NCI-H1417 (cell line): ENCODE measurements around the gene SIGLEC14.

Experiments used
- DNase-seq, 3 experiments: peaks; one replicate each; lab custom pipeline; 2025; lab: John Stamatoyannopoulos, UW

Gene SIGLEC14

DNA sequence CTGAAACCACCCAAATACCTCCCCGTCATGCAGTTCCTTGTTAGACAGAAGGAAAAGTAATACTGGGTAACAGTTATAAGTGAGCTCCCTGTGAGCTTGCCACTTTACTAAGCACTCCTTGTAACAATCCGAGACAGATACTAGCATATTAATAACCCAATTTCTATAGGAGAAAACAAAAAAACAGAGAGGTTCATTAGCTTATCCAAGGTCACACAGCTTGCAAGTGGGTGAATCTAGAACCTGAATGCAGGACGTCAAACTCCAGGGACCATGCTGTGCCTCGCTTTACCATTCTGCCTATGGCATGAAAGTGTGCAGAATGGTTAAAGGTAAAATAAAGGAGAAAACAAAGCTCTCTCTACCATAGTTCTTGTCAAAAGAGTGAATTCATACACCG lies 31.8 kb downstream of the SIGLEC14 start:
- no peak for DNase-seq

DNA sequence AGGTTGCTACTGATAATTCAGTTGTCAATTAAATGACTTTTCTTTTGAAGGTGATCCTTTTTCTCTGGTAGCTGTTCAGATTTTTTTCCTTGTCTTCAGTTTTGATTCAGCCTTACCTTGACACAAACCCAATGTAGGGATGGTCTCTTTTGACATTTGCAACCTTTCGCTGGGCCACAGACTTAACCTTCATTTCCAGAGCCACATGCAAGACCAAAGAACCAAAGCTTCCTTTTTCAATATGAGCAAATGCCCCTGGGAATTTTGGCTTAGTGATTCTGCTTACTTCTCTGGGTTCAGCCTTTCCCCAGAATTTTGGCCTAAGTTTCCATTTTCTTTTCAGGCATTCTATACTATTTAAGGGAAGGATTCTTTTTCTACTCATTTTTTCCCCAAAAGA lies 36.0 kb downstream of the SIGLEC14 start:
- DNase-seq = no peak

DNA sequence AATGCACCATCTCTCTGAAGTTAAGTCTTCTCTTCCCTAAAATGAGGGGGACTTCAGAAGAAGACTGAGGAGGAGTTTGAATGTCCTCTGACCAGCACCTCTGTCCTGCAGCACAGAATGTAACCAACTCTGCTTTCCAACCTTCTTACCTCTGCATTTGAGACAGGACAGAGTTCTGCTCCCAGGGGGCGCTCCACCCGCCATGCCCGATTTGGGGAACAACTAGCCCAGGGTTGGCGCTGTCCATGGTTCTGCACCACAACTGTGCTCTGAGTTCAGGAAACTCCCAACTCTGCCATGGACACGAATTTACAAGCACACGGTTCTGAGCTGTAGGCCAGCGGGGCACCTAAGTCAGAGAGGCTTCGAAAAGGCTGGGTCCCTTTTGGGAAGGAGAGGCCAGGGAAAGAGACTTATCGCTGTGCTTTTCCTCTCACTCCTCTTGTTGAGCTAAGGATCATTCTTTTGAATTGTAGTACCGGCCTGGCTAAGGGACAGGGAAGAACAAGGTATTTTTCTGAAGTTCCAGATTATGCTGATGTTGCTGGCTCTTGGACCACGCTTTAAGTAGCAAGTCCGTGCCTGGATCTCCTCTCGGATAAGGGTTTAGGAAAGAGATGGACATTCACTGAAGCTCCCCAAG lies 38.6 kb downstream of the SIGLEC14 start:
- no peak for DNase-seq

DNA sequence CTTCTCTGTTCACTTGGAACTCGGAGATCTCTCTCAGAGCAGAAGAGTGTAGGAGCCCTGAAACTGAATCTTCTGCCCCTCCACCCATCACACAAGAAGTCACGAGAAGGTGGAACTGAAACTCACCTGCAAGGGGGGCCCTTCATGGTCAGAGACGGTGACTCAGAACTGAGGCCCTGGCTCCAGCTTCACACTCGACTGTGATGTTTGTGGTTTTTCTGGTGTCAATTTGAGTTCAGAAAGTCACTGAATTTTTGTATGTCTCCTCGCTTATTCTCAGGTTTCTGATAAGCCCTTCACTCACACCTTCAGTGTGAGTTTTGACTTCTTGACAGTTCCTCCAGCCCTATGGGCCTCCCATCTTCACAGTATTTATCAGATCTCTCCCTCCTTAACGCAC lies 39.5 kb downstream of the SIGLEC14 start:
- DNase-seq = no peak

DNA sequence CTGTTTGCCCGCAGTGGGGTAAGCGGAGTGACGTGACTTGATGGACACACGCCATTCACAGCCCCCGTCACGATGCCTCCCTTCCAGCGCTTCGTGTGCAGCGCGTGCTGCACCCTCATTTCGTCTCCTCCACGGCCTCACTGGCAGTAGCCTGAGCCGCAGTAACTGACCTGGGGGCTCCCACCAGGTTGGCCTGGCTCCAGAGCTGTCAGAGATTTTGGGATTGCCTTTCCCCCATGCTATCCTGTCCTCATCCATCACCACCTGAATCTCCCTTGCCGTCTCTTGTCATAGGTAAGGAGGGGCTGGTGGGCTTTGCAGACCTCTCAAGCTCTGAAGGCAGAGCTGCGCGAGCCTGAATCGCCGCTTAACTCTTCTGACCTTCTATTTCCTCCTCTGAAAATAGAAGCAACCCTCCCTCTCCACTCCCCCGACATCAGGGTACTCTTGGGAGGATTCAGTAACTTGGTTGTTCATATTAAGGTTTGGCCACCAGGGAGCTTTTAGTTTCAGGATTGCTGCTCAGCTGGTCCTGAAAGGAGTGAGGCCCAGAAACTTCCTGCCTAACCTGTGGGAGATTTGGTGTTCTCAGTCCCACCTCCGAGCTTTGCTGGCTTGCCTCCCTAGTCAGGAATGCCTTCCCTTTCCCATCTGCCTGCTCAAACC lies 44.3 kb downstream of the SIGLEC14 start:
- no peak for DNase-seq

DNA sequence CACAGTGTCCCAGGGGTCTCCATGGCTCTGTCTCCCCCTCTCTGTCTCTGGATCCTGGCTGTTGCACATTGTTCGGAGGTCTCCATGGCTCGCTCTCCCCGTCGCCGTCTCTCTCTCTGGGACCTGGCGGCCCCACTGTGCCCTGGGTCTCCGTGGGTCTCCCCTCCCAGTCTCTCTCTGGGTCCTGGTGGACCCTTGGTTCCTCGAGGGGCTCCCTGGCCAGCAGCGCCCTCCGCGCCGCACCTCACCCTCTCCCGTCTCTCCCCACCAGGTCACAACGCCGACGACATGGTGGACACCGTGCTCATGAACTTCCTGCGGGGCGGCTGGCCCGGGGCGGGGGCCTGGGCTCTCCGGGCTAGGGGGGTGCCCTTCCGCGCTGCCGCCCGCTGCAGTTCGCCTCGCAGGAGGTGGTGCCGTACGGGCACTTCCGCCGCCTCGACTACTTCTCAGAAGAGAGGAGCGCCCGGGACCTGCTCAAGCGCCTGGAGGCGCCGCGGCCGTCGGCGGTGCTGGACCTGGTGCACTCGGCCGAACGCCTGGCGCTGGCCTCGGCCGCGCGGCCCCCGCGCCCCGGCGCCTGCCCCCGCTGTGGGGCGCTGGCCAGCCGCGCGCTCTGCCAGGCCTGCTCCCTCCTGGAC lies 45.6 kb downstream of the SIGLEC14 start:
- DNase-seq = no peak

DNA sequence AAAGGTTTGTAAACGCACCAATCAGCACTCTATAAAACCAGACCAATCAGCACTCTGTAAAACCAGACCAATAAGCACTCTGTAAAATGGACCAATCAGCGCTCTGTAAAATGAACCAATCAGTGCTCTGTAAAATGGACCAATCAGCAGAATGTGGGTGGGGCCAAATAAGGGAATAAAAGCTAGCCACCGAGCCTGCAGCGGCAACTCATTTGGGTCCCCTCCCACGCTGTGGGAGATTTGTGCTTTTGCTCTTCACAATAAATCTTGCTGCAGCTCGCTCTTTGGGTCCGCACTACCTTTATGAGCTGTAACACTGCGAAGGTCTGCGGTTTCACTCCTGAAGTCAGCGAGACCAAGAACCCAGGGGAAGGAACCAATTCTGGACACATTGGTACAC lies 47.5 kb downstream of the SIGLEC14 start:
- no peak for DNase-seq

DNA sequence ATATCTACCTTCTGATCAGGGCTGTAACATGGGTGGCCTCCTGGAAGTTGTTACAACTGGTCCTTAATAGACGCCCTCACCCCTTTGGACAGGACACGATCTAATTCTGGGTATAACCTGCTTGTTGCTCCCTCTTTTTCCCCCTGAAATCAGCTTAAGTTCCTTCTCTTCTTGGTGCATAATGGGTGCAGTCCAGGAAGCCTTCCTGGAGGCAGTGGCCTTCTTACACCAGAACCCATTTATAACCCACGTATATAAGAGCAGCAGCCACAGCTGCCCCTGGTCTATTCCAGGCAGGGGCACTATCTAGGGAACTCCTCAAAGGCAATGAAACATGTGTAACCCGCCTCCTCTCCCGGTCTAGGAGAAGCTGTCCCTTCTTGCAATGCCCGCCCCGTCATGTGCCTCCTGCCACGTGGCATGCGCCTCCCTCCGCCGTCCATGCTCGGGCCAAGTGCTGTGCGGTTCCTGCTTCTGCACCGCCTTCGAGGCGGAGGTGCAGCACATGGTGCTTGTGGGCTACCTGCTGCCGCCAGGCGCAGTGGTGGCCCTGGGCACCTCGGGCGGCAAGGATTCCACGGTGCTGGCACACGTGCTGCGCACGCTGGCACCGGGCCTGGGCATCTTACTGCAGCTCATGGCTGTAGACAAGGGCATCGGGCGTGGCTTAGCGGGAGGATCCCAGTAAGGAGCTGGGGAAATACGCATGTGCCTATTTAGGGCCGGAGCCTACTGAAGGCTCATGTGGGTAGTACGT lies 48.3 kb downstream of the SIGLEC14 start:
- DNase-seq = no peak

DNA sequence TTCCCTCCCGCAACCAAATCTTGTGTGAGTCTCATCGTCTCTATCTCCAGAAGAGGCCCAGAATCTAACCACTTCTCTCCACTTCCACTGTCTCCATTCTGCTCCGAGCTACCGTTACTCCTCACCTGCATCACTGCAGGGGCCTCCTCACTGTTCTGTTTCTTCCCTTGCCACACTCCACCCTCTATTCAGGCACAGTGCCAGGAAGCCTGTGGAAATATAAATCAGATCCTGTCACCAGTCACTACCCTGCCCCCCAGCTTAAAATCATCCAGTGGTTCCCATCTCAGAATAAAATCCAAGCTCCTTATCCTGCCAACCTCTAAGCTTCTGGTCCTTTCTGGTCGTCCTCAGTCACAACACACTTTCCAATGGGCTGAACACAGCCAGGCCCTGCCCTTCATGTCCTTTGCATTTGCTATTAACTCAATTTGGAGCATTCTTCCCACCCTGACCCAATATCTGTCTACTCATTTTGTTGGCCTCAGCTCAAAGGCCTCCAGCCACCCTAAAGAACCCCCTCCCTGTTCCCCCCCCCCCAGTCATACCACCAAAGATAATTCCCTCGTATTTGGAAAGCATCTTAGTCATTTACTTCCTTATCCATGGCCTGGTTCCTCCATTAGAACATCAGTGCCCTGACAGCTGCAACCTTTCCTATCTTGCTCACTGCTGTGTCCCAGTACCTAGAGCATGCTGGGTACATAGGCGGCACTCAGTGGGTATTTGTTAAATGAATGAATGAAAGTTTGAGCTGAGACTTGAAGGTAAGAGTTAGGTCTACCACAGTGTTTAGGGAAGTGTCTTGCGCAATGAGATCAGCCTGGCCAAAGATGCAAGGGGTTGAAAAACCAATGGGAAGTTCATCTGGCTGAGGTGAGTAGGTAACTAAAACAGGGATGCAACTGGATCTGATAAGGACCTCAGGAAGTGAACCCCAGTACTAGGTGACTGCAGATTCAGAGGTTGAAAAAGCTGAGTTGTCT lies 51.1 kb downstream of the SIGLEC14 start:
- DNase-seq = no peak

DNA sequence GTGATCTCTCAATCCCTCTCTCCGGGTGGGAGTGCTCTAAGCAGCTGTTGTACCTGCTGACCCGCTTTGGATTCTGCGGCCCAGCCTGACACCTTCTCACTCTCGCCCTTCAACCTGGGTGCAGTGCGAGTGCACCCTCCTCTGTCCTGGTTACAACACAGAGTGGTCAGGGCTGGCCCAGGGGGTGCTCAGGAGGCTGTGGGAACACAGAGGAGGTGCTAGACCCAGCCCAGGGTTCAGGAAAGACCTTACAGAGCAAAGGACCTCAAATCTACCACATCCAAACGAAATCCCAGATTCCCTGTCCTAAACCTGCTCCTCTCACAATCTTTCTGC lies 51.9 kb downstream of the SIGLEC14 start:
- no peak for DNase-seq

DNA sequence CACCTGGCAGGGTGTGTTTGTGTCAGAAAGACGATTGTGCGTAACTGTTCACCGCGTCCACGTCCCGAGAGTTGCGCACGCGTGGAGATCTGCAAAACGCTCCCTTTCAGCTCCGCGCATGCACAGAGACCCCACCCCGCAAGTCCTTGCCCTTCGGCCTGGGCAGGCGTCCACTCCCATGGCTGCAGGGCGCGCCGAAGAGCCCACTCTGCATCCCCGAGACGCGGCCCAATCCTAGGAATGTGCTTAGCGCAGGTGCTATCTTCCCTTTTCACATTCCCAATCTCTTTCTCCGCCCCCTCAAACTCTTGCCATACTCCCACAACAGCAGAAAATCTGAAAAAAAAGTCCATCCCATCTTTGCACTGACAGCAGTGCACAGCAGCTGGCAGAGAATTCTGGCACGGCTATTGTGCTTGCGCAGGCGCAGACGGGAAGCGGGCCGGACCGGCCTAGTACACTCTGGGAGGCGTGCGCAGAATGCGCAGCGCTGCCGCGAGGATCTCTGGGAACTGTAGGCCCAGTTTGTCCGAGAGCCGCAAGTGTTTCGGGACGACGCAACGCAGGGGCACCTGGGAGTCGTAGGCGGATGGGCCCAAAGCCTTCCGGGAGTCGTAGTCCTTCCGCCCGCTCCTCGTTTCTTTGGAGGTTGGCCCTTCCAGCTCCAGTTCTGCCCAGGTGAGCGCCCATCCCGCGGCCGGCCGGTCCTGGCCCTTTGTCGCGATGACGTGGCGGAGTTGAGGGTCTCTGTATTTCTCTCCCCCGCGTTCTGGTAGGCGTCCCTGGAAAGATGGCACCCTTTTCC lies 52.5 kb downstream of the SIGLEC14 start:
- peak; percentile 93 to 99 (median 97) for DNase-seq

DNA sequence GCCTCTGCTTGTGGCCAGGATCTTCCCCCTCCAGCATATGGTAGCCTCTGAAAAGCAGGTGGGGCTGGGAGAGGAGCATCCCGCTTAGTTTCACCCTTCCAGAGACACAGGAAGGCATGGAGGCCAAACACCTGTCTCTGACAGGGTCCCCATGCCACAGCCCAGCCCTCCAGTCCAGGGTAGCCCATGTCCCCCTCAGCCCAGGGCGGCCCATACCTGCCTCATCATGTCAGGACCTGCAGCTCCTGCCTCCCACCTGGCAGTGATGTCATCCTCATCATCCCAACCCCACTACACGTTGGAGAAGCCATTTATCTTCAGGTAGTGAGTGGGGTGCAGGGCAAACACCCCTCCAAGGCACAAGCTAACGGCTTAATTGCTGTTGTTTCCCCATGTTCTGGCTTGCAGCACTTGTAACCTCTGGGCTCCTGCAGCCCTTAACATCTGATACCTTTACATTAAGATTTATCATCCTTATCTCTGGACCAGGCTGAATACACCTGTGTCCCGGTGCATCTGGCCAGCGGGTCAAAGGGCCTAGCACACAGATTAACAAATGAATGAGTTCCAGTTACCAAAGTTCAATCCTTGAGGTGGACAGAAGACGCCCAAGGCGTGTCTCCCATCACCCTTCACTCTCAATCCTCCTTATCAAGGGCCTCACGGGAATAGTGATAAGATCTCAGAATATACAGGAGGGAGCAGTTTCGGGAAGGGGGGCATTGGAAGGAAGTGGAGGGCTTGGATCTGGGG lies 53.3 kb downstream of the SIGLEC14 start:
- peak in 1 of 3 experiments; percentile 31 for DNase-seq
